GM21529 (cell line): ENCODE results near the gene PRSS3.
"Not testable (repeated sequence)": the region's sequence is repeated elsewhere in the genome, so short reads cannot be mapped to it uniquely, and the experiment has no call there.

Source experiments
- ATAC-seq: cut with Tn5 transposase; IDR thresholded peaks from one replicate; pipeline ENCODE4 v1.9.1; 2021; ENCODE audit not compliant: unreplicated experiment

Gene PRSS3

GRCh38 chr9:33795281-33795680 is at the start of gene PRSS3:
TSS of gene PRSS3 (plus strand) at chr9:33795561. CDS start at chr9:33795574, 13 bp downstream.
- ATAC-seq: no peak

DNA sequence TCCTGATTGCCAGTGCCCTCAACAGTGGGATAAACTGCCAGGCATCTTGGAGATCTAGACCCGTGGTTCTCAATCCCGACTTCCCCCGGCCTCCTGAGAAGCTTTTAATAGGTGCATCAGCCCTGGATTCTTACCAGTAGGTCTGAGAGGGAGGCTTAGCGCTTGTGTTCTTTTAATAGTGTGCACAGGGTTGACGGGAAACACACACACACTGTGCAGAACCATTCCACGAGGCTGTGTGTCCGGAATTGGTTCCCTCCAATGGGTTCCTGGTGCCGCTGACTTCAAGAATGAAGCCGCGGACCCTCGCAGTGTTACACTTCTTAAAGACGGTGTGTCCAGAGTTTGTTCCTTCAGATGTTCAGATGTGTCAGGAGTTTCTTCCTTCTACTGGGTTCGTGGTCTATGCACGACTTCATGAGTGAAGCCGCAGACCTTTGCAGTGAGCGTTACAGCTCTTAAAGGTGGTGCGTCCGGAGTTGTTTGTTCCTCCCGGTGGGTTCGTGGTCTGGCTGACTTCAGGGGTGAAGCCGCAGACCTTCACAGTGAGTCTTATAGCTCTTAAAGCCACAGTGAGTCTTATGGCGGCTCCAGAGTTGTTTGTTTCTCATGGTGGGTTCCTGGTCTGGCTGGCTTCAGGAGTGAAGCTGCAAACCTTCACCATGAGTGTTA is 46.6 kb upstream of the PRSS3 start:
- ATAC-seq: no peak

GRCh38 chr9:33749305-33749654 is 46.1 kb upstream of the PRSS3 start:
- not testable (repeated sequence) for ATAC-seq

GRCh38 chr9:33750307-33750838 is 45.0 kb upstream of the PRSS3 start:
- no peak for ATAC-seq

GRCh38 chr9:33750839-33751339 is 44.5 kb upstream of the PRSS3 start:
- ATAC-seq: no peak

DNA sequence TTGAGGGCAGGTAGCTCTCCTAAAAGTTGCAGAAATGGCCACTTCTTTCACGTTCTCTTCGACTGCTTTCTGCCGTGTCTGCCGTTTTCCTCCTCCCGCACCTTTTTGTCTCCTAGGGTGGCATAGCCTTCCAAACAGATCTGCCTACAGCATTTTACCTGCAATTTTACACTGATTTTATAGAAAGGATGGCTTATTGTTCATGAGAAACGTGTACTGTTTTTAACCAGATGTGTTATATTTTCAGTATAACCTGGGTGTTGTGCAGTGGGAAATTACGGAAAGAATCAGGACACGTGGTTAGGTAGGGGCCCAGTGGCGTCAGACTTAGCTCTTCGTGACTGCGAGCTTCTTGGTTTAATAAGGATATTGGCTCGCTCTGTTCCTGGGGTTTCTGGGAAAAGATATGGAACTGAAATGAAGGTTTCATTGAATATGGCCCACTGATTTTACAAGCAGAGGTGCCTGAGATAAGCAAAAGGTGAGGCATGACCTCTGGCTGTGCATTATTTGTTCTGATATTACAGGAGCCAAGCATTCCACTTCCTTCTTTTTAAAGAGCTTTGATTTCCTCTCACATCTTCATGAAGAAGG is 43.7 kb upstream of the PRSS3 start:
- no peak for ATAC-seq

DNA sequence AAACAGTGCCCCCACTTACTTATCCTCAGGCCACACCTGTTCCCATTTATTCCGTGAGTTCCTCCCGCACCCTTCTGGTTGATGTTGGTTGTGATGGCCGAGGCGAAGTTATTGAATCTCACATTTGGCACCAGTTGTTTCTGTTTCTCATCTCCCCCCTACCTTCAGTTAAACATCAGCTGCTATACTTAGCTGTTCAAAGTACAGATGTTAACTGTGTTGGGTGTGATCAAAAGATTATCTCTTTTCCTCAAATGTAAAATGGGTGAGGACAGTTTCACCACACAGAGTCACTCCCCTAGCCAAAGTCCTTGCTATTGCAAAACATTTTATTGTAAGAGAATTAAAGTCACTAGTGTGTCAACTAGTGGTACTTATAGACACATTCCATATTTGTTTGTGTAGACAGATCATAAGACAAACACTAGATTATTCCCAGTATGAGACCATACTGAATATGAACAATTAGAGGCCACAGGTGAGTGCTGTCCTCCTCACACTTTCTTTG is 43.2 kb upstream of the PRSS3 start:
- ATAC-seq: no peak

DNA sequence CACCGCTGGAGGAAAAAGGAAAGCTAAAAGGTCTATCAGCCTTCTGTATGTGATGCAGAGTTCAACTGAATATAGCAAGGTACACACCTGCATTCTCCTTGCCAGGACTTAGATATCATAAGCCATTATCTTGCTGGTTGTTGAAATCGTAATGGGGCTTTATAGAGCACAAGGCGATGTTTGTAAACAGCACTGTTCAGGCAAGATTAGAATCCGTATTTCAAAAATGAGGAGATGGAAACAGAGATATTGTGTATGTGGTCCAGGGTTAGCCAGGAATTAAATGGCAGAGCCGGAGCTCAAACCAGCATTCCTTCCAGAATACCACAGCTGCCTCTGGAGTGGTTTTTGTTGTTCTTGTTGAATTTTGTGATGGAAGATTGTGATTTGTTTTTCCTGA is 42.6 kb upstream of the PRSS3 start:
- ATAC-seq: not testable (repeated sequence)

GRCh38 chr9:33759648-33760047 is 35.7 kb upstream of the PRSS3 start:
- not testable (repeated sequence) for ATAC-seq

DNA sequence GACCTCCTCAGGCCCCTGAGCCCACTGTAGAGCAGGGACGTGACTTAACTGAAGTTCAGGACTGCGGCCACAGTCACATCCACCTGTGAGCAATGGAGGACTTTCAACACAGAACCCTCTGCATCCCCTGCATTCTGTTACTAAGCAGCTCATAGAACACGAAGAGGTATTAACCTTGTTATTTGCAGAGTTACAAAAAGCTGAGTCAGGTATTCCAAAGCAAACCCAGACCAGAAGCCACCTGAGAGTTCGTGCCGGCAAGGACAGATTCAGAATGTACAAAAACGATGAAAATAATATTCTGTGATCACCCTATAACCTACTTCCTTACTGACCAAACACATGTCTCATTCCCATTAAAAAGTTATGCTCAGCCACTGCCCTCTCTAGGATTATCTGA is 33.0 kb upstream of the PRSS3 start:
- no peak for ATAC-seq

DNA sequence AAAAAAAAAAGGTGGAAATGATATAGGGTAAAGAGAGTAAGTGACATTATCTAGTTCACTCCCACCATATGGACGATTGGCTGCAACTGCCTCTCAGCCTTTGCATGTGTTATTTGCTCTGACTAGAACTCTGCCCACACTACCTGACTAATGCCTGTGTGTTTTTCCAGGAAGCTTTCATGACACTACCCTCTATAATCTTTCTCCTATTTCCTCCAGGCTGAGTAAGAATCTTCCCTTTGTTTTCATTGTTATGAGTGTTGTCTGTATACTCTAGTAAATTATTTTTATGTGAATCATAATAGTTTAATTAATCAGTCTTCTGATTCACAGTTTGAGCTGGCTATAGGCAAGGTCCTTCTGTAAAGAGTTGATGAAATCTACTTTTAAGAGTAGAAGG is 31.7 kb upstream of the PRSS3 start:
- ATAC-seq: not testable (repeated sequence)

DNA sequence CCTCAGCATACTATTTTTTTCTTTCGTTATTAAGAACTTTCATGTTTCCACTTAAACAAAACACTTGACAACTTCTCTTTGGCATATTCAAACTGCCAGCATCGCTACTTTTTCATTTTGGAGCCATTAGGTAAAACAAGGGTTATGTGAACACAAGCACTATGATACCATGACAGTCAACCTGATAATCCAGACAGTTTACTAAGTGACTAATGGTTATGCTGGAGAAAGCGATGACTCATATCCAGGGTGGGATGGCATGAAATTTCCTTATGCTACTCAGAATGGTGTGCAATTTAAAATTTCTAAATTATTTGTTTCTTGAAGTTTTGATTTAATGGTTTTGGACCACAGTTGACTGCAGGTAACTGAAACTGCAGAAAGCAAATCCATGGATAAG is 29.9 kb upstream of the PRSS3 start:
- no peak for ATAC-seq

- ATAC-seq: not testable (repeated sequence)
Measured at GRCh38 chr9:33770156-33770880, 25.0 kb upstream of the PRSS3 start.

GRCh38 chr9:33773135-33773534 is 22.2 kb upstream of the PRSS3 start:
- ATAC-seq: not testable (repeated sequence)

DNA sequence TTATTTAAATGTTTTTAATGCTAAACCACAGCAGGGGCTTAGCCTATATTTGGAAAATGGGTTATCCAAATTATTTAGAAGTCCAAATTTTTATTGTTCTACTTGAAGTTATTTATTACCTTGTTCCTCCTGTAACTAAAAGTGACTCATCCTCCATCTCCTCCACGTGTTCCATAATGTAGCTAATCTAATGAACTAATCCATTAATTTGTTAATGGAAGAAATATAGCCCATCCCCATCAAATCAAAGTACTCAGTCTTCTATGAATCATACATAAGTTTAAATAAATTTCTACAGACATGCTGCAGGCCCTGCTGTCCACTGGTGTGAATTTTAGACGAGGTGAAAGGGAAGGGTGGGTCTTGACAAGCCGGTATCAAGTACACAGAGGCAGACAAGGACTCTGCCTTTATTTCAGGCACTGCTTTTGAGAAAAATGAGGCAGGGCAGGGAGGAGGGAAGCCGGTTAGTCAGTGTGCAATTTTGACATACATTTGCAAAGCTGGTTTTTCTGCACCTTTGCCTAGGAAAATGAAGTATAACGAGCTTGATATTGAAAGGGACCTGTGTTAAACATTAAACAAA is 21.2 kb upstream of the PRSS3 start:
- not testable (repeated sequence) for ATAC-seq

GRCh38 chr9:33776578-33776977 is 18.8 kb upstream of the PRSS3 start:
- no peak for ATAC-seq

DNA sequence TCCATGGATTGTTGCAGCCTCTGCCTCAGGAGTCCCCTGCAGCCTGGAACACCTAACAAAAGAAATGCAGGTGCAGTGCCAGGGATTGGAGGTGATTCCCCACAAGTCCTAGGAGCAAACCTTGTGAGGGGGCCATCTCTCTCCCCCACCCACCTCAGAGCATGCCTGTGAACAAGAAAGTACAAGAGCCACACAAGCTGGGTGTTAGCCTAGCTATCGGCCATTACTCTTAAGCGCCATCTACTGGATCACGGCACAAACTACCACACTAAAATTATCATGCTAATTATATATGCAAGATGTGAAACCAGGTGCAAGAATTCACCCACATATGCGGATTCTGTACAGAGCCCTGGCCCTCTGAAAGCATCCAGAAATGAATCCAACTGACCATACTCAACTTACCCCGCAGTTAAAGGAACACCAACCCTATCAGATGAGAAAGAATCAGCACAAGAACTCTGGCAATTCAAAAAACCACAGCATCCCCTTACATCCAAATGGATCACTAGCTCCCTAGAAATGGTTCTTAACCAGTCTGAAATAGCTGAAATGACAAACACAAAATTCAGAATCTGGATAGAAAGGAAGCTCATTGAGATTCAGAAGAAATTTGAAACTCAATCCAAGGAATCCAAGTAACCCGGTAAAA is 16.5 kb upstream of the PRSS3 start:
- ATAC-seq: peak; percentile 86

DNA sequence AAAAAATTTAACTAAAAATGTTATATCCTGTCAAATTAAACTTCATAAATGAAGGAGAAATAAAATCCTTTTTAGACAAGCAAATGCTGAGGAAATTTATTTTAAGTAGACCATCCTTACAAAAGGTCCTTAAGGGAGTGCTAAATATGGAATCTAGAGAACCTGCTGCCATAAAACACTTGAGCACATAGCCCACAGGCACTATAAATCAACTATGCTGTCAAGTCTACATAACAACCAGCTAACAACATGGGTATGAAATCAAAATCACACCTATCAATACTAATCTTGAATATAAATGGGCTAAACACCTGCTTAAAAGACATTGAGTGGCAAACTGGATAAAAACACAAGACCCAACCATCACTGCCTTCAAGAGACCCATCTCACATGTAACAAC is 15.1 kb upstream of the PRSS3 start:
- ATAC-seq: no peak

DNA sequence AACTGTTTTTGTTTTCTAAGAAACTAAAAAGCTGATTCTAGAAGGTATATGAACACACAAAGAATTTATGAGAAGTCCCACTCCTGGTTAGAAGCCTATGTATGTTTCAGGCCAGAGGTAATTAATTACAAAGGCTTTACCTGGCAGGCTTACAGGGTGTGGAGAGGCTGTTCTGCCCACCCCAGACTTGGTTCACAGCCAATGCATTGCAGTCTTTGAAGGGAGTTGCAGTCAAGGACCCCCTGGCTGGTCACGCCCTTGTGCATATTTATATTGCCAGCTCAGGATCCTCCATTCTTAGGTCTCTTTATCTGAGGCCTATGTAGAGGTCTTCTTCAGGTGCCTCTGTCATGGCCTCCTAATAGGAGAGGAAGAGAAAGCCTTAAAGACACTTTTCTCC is 13.6 kb upstream of the PRSS3 start:
- no peak for ATAC-seq

- no peak for ATAC-seq
Measured at GRCh38 chr9:33782395-33783152, 12.8 kb upstream of the PRSS3 start.
